ENCODE results near the gene RAX2.
"Not testable (repeated sequence)": the region's sequence is repeated elsewhere in the genome, so short reads cannot be mapped to it uniquely, and the experiment has no call there.

Gene RAX2

GRCh38 chr19:3778104-3778867 lies 6.3 kb upstream of the RAX2 start:
- no peak for DNase-seq (ENCODE audit: low spot score)

GRCh38 chr19:3776479-3777040 lies 4.5 kb upstream of the RAX2 start:
- no peak for DNase-seq (ENCODE audit: low spot score)

DNA sequence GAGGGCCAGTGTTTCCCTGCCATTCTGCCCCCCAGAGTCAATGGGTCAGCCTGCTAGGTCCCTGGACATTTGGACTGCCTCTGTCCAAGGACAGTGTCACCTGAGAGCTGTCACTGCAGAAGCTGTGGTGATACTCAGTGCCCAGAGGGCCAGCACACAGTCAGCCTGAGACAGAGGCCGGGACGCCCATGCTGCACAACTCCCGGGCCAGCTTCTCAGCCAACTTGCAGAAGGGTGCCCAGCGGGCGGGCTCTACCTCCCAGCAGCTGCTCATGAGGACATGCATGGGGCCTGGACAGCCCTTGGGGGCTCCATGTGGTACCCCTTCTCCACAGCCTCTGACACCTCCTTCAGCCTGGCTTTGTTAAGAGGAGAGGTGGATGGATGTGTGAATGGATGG lies 3.8 kb upstream of the RAX2 start:
- no peak for DNase-seq (ENCODE audit: low spot score)

DNA sequence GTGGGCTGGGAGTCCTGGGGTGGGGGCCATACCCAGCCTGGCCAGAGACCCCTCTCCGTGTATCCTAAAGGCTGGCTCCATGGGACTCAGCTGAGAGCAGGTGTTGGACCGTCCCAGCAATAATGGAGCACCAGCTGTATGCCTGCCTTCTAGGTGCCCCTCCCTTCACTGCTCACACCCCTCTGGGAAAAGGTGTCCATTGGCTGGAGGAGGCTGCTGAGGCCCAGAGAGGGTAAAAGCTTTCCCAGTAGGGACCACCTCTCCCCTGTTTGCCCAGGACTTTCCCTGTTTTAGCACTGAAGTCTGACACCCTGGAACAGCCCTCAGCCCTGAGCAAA lies 3.3 kb upstream of the RAX2 start:
- no peak for DNase-seq (ENCODE audit: low spot score)

- no peak for DNase-seq (ENCODE audit: low spot score)
Measured at GRCh38 chr19:3774621-3775373, 2.8 kb upstream of the RAX2 start.

GRCh38 chr19:3773814-3774515 lies 1.9 kb upstream of the RAX2 start:
- no peak for DNase-seq (ENCODE audit: low spot score)

GRCh38 chr19:3771000-3771905 lies 775 bp downstream of the RAX2 start:
- DNase-seq (ENCODE audit: low spot score): no peak

DNA sequence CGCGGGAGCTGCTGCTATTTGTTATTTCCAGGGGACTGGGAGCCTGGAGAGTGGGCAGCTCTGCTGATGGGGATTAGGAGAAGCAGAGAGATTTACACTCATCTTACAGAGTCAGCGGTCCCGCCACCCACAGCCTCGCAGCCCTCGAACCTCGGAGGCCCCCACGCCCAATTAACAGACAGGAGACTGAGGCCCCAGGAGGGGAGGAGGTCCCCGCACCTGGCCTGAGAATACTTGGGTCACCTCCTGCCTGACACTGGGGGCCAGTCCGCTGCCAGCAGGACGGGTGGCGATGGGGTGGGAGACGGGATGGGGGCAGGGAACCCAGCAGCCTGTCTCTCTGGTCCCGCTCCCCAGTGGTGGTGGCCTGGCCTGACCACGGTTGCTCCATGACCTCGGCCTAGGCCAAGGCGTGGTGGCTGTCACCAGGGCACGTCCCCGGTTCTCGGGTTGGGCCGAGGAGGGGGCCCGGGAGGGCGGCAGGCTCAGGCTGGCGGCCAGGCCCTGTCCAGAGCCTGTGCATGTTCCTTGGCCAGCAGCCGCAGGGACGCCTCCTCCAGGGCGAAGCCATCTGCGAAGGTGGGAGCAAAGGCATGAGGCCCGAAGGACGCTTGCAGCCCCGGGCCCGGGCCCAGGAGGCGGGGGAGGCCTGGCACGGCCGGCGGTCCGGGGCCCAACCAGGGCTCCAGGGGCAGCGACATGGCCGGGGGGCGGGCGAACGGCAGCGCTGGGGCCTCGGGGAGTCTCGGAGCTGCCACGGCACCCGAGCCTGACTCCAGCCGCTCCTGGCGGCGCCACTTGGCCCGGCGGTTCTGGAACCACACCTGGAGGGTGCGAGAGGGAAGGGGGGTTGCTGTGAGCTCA lies 1.7 kb downstream of the RAX2 start:
- no peak for DNase-seq (ENCODE audit: low spot score)

DNA sequence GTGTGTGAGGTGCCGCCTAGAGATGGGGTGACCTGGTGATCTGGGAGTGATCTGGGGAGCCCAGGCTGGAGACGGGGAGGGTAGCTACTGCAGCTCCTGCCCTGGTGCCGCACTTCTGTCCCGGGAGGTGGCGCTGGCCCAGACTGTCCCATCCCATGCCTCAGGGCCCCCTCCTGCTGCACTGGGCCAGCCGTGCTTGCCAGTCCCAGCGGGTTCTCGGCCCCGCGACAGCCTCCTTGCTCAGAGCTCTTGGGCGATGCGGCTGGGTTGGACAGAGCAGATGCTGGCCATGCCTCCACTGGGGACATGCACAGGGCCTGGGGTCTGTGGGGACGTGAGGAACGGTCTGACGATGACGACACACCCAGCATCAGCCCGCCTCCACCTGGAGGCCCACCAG lies 2.5 kb downstream of the RAX2 start:
- no peak for DNase-seq (ENCODE audit: low spot score)

DNA sequence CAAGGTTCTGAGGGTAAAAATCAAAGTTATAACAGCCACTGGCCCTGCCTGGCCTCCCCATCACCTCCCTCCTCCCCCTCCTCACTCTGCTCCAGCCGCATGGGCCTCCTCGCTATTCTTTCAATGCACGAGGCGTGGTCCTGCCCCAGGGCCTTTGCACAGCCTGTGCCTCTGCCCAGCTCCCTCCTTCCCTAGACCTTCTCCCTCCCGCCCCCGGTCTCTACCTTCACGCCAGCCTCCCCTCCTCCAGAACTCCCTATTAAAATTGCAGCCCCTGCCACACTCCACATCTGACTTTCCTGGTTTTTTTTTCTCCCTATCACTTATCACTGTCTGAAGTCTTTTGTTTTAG lies 3.3 kb downstream of the RAX2 start:
- DNase-seq (ENCODE audit: low spot score): no peak

GRCh38 chr19:3768015-3768747 lies 3.8 kb downstream of the RAX2 start:
- no peak for DNase-seq (ENCODE audit: low spot score)

GRCh38 chr19:3767050-3767449 lies 5.0 kb downstream of the RAX2 start:
- DNase-seq (ENCODE audit: low spot score): no peak

- DNase-seq (ENCODE audit: low spot score): no peak
Measured at GRCh38 chr19:3766520-3766919, 5.5 kb downstream of the RAX2 start.

- not testable (repeated sequence) for DNase-seq (ENCODE audit: low spot score)
Measured at GRCh38 chr19:3765757-3766156, 6.3 kb downstream of the RAX2 start.

DNA sequence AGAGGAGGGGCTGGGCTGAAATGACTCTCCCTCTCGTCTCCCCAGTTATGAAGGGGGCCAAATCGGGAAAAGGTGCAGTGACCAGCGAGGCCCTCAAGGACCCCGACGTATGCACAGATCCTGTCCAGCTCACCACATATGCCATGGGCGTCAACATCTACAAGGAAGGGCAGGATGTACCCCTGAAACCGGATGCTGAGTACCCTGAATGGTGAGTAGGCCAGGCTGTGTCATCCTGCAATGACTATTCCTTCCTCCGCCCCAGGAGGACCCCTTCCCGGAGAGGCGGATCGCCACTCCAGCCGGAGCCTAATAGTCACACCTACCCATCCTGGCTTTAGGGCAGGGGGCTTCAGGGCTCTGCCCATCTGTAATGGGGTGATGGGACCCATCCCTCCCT lies 6.9 kb downstream of the RAX2 start:
- DNase-seq (ENCODE audit: low spot score): no peak

GRCh38 chr19:3762501-3763459 lies 9.2 kb downstream of the RAX2 start, which contains the start of gene MRPL54:
Gene MRPL54, plus strand, starts transcription at chr19:3762682. Its CDS starts 19 bp downstream, at chr19:3762701.
- peak; percentile 100 for DNase-seq (ENCODE audit: low spot score)

GRCh38 chr19:3762130-3762473 lies 9.9 kb downstream of the RAX2 start:
- DNase-seq (ENCODE audit: low spot score): no peak

DNA sequence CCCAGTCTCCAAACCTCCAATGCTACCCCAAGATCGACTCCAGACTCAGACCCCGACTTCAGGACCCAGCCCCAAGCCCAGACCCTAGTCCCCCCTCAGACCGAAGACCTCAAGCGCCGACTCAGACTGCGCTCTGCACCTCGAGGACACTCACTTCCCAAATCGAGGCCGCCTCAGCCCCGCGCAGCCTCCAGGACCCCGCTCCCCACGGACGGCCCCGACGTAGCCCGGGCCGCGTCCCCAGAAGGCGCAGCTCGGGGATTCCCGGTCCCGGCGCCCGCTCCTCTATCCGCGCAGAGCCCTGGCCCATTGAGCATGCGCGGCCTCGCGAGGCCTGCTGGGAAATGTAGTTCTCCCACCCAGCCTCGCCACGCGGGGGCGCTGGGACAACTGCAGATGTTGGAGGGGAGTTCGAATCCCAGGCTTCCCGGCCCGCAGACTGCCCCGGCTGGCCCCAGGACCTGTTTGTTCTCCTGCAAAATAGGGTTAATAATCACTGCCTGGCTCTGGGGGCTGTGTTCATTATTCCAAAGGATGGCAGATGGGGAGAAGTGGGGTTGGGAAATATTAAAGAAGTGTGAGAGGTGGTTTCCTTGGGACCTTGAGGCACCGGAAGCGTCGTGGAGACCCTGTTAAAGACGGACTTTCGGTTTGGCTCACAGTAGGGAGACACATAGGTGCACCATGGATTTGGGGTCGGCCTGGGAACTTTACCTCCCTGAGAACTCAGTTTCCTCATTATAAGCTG lies 10.5 kb downstream of the RAX2 start, which contains the start of gene APBA3:
Gene APBA3, minus strand, starts transcription at position 311 of the 748 bp plus-strand sequence. CDS start 1,428 bp downstream, outside the sequence.
- DNase-seq (ENCODE audit: low spot score): peak; percentile 94
